22Rv1 (cell line): Measurements from ENCODE around the gene BICC1.

Experiments
- ZFX ChIP-seq: fragments of 450-650 bp; IDR thresholded peaks from 2 replicates; pipeline ENCODE4 v1.6.1; 2017; ENCODE audit warnings: antibody characterized with exemption, borderline replicate concordance
- TF ChIP-seq, protein P1 (sequence below): fragments of 450-650 bp; IDR thresholded peaks from 2 replicates; pipeline ENCODE4 v1.5.1; 2017; ENCODE audit warnings: mild to moderate bottlenecking

DNA sequence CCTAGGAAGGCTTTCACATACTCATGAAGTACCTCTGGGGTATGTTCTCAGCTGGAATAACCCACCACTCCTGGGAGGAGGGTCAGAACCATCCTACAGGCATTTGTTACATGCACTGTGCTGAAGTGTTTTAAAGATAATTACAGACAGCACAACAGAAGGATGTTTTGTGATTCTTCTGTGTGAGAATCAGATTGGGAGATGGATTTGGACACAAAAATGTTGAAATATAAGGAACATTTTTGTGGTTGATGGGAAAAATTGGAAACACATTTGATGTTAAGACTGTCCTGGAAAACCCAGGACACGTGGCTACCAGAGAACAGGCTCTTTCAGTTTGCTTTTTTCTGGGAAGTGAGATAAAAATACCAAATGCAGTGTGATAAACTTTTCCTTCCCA lies 61.4 kb downstream of the BICC1 start:
- TF ChIP-seq, protein P1, sequence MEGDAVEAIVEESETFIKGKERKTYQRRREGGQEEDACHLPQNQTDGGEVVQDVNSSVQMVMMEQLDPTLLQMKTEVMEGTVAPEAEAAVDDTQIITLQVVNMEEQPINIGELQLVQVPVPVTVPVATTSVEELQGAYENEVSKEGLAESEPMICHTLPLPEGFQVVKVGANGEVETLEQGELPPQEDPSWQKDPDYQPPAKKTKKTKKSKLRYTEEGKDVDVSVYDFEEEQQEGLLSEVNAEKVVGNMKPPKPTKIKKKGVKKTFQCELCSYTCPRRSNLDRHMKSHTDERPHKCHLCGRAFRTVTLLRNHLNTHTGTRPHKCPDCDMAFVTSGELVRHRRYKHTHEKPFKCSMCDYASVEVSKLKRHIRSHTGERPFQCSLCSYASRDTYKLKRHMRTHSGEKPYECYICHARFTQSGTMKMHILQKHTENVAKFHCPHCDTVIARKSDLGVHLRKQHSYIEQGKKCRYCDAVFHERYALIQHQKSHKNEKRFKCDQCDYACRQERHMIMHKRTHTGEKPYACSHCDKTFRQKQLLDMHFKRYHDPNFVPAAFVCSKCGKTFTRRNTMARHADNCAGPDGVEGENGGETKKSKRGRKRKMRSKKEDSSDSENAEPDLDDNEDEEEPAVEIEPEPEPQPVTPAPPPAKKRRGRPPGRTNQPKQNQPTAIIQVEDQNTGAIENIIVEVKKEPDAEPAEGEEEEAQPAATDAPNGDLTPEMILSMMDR: no peak
- TF ChIP-seq ZFX: no peak
